B cell (primary cell): ENCODE measurements around the gene ESYT2. TPM values are rescaled to one million over a fixed set of nuclear protein-coding genes. Genes with fewer than 3 reads are reported as not detected.

Experiments used
- ATAC-seq: fragments of 200-7000 bp; cut with Tn5 transposase; one replicate; pipeline ENCODE4 v1.10.0; 2021; ENCODE audit warnings: low read depth, mild to moderate bottlenecking, moderate number of reproducible peaks, moderate library complexity
- CTCF ChIA-PET: fragments of 350-600 bp; sonication (Branson Sonifier 250); formaldehyde crosslinking; loops from one replicate; lab custom pipeline; 2021; ENCODE audit warnings: antibody characterized with exemption, inconsistent platforms; lab: Charles Lee
- POLR2A ChIA-PET: fragments of 350-600 bp; sonication (Branson Sonifier 250); formaldehyde crosslinking; loops from one replicate; lab custom pipeline; 2021; ENCODE audit warnings: antibody characterized with exemption; lab: Charles Lee
- DNase-seq: peaks from one replicate; pipeline ENCODE4 v3.0.0; 2013
- H2AFZ ChIP-seq: 2 replicates; pipeline ENCODE4 v1.6.1; 2012; ENCODE audit warnings: mild to moderate bottlenecking, low read depth, low read length; ENCODE audit not compliant: insufficient read depth, poor library complexity, severe bottlenecking
- H3K27ac ChIP-seq, 2 donors: 1 replicate in 1 of 2; 2 replicates in 1 of 2; pipeline ENCODE4 v1.5.1; 2012 to 2013; ENCODE audit warnings: low read length in 2 of 2, mild to moderate bottlenecking in 2 of 2, moderate library complexity in 1 of 2
- H3K27me3 ChIP-seq, 4 experiments: fragments of 200-600 bp in 1 of 4; sonication (generic) in 1 of 4; replicated peaks in 1 of 4; 1 replicate in 2 of 4; 2 replicates in 2 of 4; pipeline versions ENCODE4 v1.6.1 to v1.7.0; 2013 to 2016; ENCODE audit warnings: low read length in 3 of 4, mild to moderate bottlenecking in 2 of 4, mixed read lengths in 1 of 4, moderate library complexity in 1 of 4; ENCODE audit not compliant: insufficient read depth in 4 of 4, control insufficient read depth in 3 of 4; ENCODE audit errors: control extremely low read depth in 1 of 4
- H3K36me3 ChIP-seq, 2 experiments: replicated peaks in 1 of 2; 1 replicate in 1 of 2; 2 replicates in 1 of 2; pipeline versions ENCODE4 v1.6.1 to v1.7.1; 2013; ENCODE audit warnings: low read length in 1 of 2; ENCODE audit not compliant: insufficient read depth in 2 of 2, control insufficient read depth in 1 of 2; ENCODE audit errors: control extremely low read depth in 1 of 2, extremely low read depth in 1 of 2
- H3K4me1 ChIP-seq, 2 donors: fragments of 200-600 bp in 1 of 2; sonication (generic) in 1 of 2; 1 replicate in 1 of 2; 2 replicates in 1 of 2; pipeline versions ENCODE4 v1.5.1 to v1.6.1; 2013 to 2017; ENCODE audit warnings: low read length in 2 of 2; ENCODE audit not compliant: control insufficient read depth in 2 of 2, insufficient read depth in 2 of 2
- H3K4me2 ChIP-seq: replicated peaks from 2 replicates; pipeline ENCODE3; 2012; ENCODE audit warnings: mild to moderate bottlenecking, low read depth, low read length; ENCODE audit not compliant: poor library complexity, severe bottlenecking
- H3K4me3 ChIP-seq, 5 experiments: fragments of 200-600 bp in 1 of 5; sonication (generic) in 1 of 5; 1 replicate in 3 of 5; 2 replicates in 2 of 5; pipeline versions ENCODE4 v1.5.1 to v1.7.0; 2011 to 2016; ENCODE audit warnings: low read length in 4 of 5, mild to moderate bottlenecking in 4 of 5, low read depth in 2 of 5, control low read depth in 1 of 5, moderate library complexity in 1 of 5; ENCODE audit not compliant: insufficient read depth in 1 of 5; ENCODE audit errors: control extremely low read depth in 1 of 5, extremely low read depth in 1 of 5
- H3K79me2 ChIP-seq: fragments of 200-600 bp; sonication (generic); one replicate; pipeline ENCODE4 v1.6.0; 2016; ENCODE audit warnings: low read length; ENCODE audit not compliant: control insufficient read depth, insufficient read depth
- H3K9ac ChIP-seq: fragments of 200-600 bp; sonication (generic); 2 replicates; pipeline ENCODE4 v1.6.1; 2017; ENCODE audit warnings: mild to moderate bottlenecking, low read length, moderate library complexity
- H3K9me3 ChIP-seq, 3 donors: one replicate each; pipeline versions ENCODE4 v1.6.1 to v1.7.1; 2013; ENCODE audit warnings: low read length in 2 of 3; ENCODE audit not compliant: control insufficient read depth in 2 of 3, insufficient read depth in 1 of 3; ENCODE audit errors: control extremely low read depth in 1 of 3
- H4K20me1 ChIP-seq: 2 replicates; pipeline ENCODE4 v1.6.0; 2012; ENCODE audit warnings: mild to moderate bottlenecking, low read length; ENCODE audit not compliant: insufficient read depth, control insufficient read depth, poor library complexity, severe bottlenecking
- H3K27ac Mint-ChIP-seq: one replicate; pipeline ENCODE4 v1.8.0; 2021; ENCODE audit warnings: mixed read lengths
- H3K27me3 Mint-ChIP-seq: one replicate; pipeline ENCODE4 v1.8.0; 2021; ENCODE audit warnings: mixed read lengths
- H3K4me1 Mint-ChIP-seq: one replicate; pipeline ENCODE4 v1.8.0; 2021; ENCODE audit warnings: mixed read lengths
- H3K4me3 Mint-ChIP-seq: one replicate; pipeline ENCODE4 v1.8.0; 2021; ENCODE audit warnings: mixed read lengths
- H3K9me3 Mint-ChIP-seq: one replicate; pipeline ENCODE4 v1.8.0; 2022; ENCODE audit warnings: mixed read lengths; ENCODE audit not compliant: insufficient read depth
- CTCF ChIP-seq: fragments of 200-600 bp; IDR thresholded peaks from one replicate; pipeline ENCODE4 v1.8.0; 2022; ENCODE audit warnings: antibody characterized with exemption, mild to moderate bottlenecking
- EZH2 ChIP-seq: IDR thresholded peaks from 2 replicates; pipeline ENCODE4 v1.6.1; 2012; ENCODE audit warnings: borderline replicate concordance, low read depth, mild to moderate bottlenecking, moderate library complexity, low read length; ENCODE audit not compliant: insufficient read depth, poor library complexity, severe bottlenecking
- WGBS: methylation state at CpG from one replicate; pipeline ENCODE4 v1.1.5; 2013; ENCODE audit warnings: missing lambda C conversion rate; ENCODE audit not compliant: insufficient coverage; 5-methylcytosine and 5-hydroxymethylcytosine counted together
- intact Hi-C: fragments of 100-400 bp; cut with micrococcal nuclease; formaldehyde crosslinking; loops from one replicate; pipeline ENCODE4 v1.10.0; 2022
- polyA plus RNA-seq: library from polyadenylated mRNA; depleted of rRNA; stranded (reverse); fragments of >200 nt; gene quantifications from 2 replicates; pipeline ENCODE4 v1.2.3, GENCODE V29; 2012
- total RNA-seq, 2 donors: library from RNA; stranded (reverse); fragments of 120-200 nt in 1 of 2; gene quantifications; 1 replicate in 1 of 2; 2 replicates in 1 of 2; pipeline versions ENCODE4 v1.2.3 to v1.2.4, GENCODE V29; 2013 to 2022

Gene ESYT2
- total and polyA plus RNA-seq, 2 donors (not counting 1 experiment from before 2014, with no cell fraction given) = 12.0 to 34.2 TPM

GRCh38 chr7:158804335-158804734, 25.0 kb downstream of the ESYT2 start:
- no peak overlapping the region for H3K4me2 ChIP-seq
- ATAC-seq (no peak), DNase-seq (no peak)
- no peaks in the 10 kb centered on the region for H3K4me1 ChIP-seq
- peaks cover 0 to 17% (median 0%) of the 10 kb centered on the region in 3 donors for H3K9me3 ChIP-seq
- 98% methylated on average over 22 of the region's 22 CpGs for WGBS
- H3K9ac ChIP-seq = no peak overlapping the region
- peaks cover 76% of the 10 kb centered on the region for H3K79me2 ChIP-seq
- no peak overlapping the region for H3K4me3 ChIP-seq
- H3K36me3 ChIP-seq = no peaks in the 10 kb centered on the region
- Mint-ChIP-seq H3K4me1 (peaks cover 4% of the 10 kb centered on the region), H3K4me3 (no peak overlapping the region), H3K27me3 (no peaks in the 10 kb centered on the region), H3K27ac (no peak overlapping the region), H3K9me3 (no peaks in the 10 kb centered on the region)
- TF ChIP-seq EZH2 (no peak), CTCF (no peak)
- ChIA-PET CTCF (no interaction called here), POLR2A (no interaction called here)
- H3K27ac ChIP-seq = no peak overlapping the region
- no peak overlapping the region for H2AFZ ChIP-seq
- H3K27me3 ChIP-seq = no peaks in the 10 kb centered on the region
- H4K20me1 ChIP-seq = peaks cover 28% of the 10 kb centered on the region
- intact Hi-C loops = no loop called here

DNA sequence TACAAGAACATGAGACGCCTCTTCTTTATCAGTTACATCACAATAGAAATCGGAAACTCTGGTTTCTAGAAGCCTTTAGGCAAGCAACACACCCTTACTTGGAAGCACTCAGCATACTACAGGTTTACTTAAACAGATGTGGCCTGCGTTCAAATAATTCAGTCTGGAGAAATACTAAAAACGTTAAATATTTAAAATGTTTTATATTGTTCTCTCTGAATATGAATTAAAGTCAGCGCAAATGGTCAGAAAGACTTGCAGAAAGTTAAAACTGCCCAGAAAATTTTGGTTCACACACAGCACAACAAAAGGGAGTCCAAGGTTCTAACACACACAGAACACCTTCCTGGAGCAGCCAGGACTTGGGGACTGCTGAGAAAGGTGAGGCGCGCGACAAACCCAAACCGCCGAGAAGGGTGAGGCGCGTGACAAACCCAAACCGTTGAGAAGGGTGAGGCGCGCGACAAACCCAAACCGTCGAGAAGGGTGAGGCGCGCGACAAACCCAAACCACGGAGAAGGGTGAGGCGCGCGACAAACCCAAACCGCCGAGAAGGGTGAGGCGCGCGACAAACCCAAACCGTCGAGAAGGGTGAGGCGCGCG, 25.8 kb downstream of the ESYT2 start:
- TF ChIP-seq EZH2 = no peak
- TF ChIP-seq CTCF = no peak
- H3K9ac ChIP-seq = no peak overlapping the region
- Mint-ChIP-seq H3K9me3 (no peaks in the 10 kb centered on the region), H3K4me3 (no peak overlapping the region), H3K27ac (no peak overlapping the region), H3K4me1 (peaks cover 2% of the 10 kb centered on the region), H3K27me3 (no peaks in the 10 kb centered on the region)
- ChIA-PET POLR2A (no interaction called here), CTCF (no interaction called here)
- no peak overlapping the region for H3K4me2 ChIP-seq
- no peak overlapping the region for H2AFZ ChIP-seq
- H3K36me3 ChIP-seq = no peaks in the 10 kb centered on the region
- 89% methylated on average over 12 of the region's 35 CpGs for WGBS
- H3K27me3 ChIP-seq = no peaks in the 10 kb centered on the region
- H3K9me3 ChIP-seq = peaks cover 0 to 17% (median 0%) of the 10 kb centered on the region in 3 donors
- DNase-seq = no peak
- H4K20me1 ChIP-seq = peaks cover 31% of the 10 kb centered on the region
- H3K27ac ChIP-seq = no peak overlapping the region
- H3K4me3 ChIP-seq = no peak overlapping the region
- H3K79me2 ChIP-seq = peaks cover 68% of the 10 kb centered on the region
- no peak for ATAC-seq
- intact Hi-C loops = no loop called here
- H3K4me1 ChIP-seq = no peaks in the 10 kb centered on the region
